SK-N-MC (cell line): Measurements from ENCODE around the gene SLC37A1.

ENCODE experiments used
- DNase-seq: peaks from one replicate; pipeline ENCODE4 v3.0.0-alpha.2; 2011; ENCODE audit warnings: low read depth, low spot score
- H3K27ac ChIP-seq: fragments of 200-600 bp; sonication (generic); 2 replicates; pipeline ENCODE4 v1.5.1; 2016; ENCODE audit warnings: mixed run types
- H3K36me3 ChIP-seq: fragments of 200-600 bp; sonication (generic); 2 replicates; pipeline ENCODE4 v1.6.1; 2017; ENCODE audit warnings: antibody characterized with exemption, low read length, mixed read lengths; ENCODE audit not compliant: insufficient read depth
- H3K4me3 ChIP-seq: fragments of 200-600 bp; sonication (generic); 2 replicates; pipeline ENCODE4 v1.5.1; 2016
- H3K9ac ChIP-seq: fragments of 200-600 bp; sonication (generic); 2 replicates; pipeline ENCODE4 v1.8.0; 2017; ENCODE audit warnings: mixed run types, mixed read lengths; ENCODE audit not compliant: insufficient read length
- H3K9me3 ChIP-seq: fragments of 200-600 bp; sonication (generic); 2 replicates; pipeline ENCODE4 v1.6.1; 2017; ENCODE audit warnings: low read depth, mild to moderate bottlenecking, antibody characterized with exemption, low read length, moderate library complexity, mixed read lengths
- EZH2 ChIP-seq: fragments of 200-600 bp; sonication (generic); IDR thresholded peaks from one replicate; pipeline ENCODE4 v1.6.1; 2017; ENCODE audit warnings: antibody characterized with exemption
- FOXP2 ChIP-seq: optimal IDR thresholded peaks from 2 replicates; pipeline ENCODE3; 2011; ENCODE audit warnings: mild to moderate bottlenecking, moderate library complexity; ENCODE audit not compliant: insufficient read depth; ENCODE audit errors: extremely low read length, control extremely low read depth
- POLR2AphosphoS5 ChIP-seq: IDR thresholded peaks from 2 replicates; pipeline ENCODE4 v1.6.1; 2012; ENCODE audit warnings: mild to moderate bottlenecking, low read depth, low read length, borderline replicate concordance

SLC37A1 gene

GRCh38 chr21:42567214-42567555 is 53.5 kb downstream of the SLC37A1 start:
- no peak for DNase-seq
- no peak for TF ChIP-seq EZH2
- TF ChIP-seq FOXP2, result no peak
- TF ChIP-seq POLR2AphosphoS5, result no peak
- Histone ChIP-seq H3K36me3 (no peaks in the 10 kb centered on the region), H3K9ac (no peak overlapping the region), H3K4me3 (no peak overlapping the region), H3K27ac (no peak overlapping the region), H3K9me3 (no peaks in the 10 kb centered on the region)

- no peak for TF ChIP-seq EZH2
- DNase-seq, result no peak
- Histone ChIP-seq H3K4me3 (no peak overlapping the region), H3K9ac (no peak overlapping the region), H3K9me3 (no peaks in the 10 kb centered on the region), H3K27ac (no peak overlapping the region), H3K36me3 (no peaks in the 10 kb centered on the region)
These were observed 54.2 kb downstream of the SLC37A1 start for GRCh38 chr21:42567861-42568260.

GRCh38 chr21:42568376-42568775 is 54.7 kb downstream of the SLC37A1 start:
- Histone ChIP-seq H3K36me3 (no peaks in the 10 kb centered on the region), H3K9ac (no peak overlapping the region), H3K27ac (no peak overlapping the region), H3K4me3 (no peak overlapping the region), H3K9me3 (no peaks in the 10 kb centered on the region)
- TF ChIP-seq POLR2AphosphoS5 (no peak), FOXP2 (no peak), EZH2 (no peak)
- DNase-seq, result no peak

- Histone ChIP-seq H3K4me3 (no peak overlapping the region), H3K9me3 (no peaks in the 10 kb centered on the region), H3K36me3 (no peaks in the 10 kb centered on the region), H3K27ac (no peak overlapping the region), H3K9ac (no peak overlapping the region)
- TF ChIP-seq POLR2AphosphoS5 (no peak), EZH2 (no peak), FOXP2 (no peak)
- DNase-seq, result no peak
These were observed 55.4 kb downstream of the SLC37A1 start for GRCh38 chr21:42568866-42569731.

GRCh38 chr21:42569732-42570301 is 56.2 kb downstream of the SLC37A1 start:
- Histone ChIP-seq H3K9me3 (no peaks in the 10 kb centered on the region), H3K36me3 (no peaks in the 10 kb centered on the region), H3K9ac (no peak overlapping the region), H3K27ac (no peak overlapping the region), H3K4me3 (no peak overlapping the region)
- no peak for TF ChIP-seq EZH2
- TF ChIP-seq POLR2AphosphoS5, result no peak
- TF ChIP-seq FOXP2, result no peak
- DNase-seq, result no peak

- no peaks in the 10 kb centered on the region for H3K9me3 ChIP-seq
- no peak overlapping the region for H3K9ac ChIP-seq
- no peak for TF ChIP-seq POLR2AphosphoS5
- TF ChIP-seq EZH2, result no peak
- TF ChIP-seq FOXP2, result no peak
- H3K27ac ChIP-seq, result no peak overlapping the region
- no peak overlapping the region for H3K4me3 ChIP-seq
- DNase-seq, result no peak
- no peaks in the 10 kb centered on the region for H3K36me3 ChIP-seq
These were observed 56.7 kb downstream of the SLC37A1 start for GRCh38 chr21:42570362-42570761.

GRCh38 chr21:42570841-42571387 is 57.3 kb downstream of the SLC37A1 start:
- no peak overlapping the region for H3K4me3 ChIP-seq
- H3K36me3 ChIP-seq, result no peaks in the 10 kb centered on the region
- H3K9ac ChIP-seq, result no peak overlapping the region
- H3K9me3 ChIP-seq, result no peaks in the 10 kb centered on the region
- H3K27ac ChIP-seq, result no peak overlapping the region
- no peak for DNase-seq
- no peak for TF ChIP-seq EZH2
- TF ChIP-seq POLR2AphosphoS5, result no peak

GRCh38 chr21:42571391-42572150 is 57.9 kb downstream of the SLC37A1 start:
- H3K36me3 ChIP-seq, result no peaks in the 10 kb centered on the region
- no peak overlapping the region for H3K9ac ChIP-seq
- no peak for DNase-seq
- H3K27ac ChIP-seq, result no peak overlapping the region
- H3K4me3 ChIP-seq, result no peak overlapping the region
- no peaks in the 10 kb centered on the region for H3K9me3 ChIP-seq
- TF ChIP-seq FOXP2 (no peak), POLR2AphosphoS5 (no peak), EZH2 (no peak)
